Testis (tissue), 3 donors: ENCODE measurements around the gene NOXO1. TPM values are rescaled to one million over a fixed set of nuclear protein-coding genes. Genes with fewer than 3 reads are reported as not detected.
A peak's percentile ranks its signal among the peaks of the same experiment; 100 is the strongest.
"Not testable (repeated sequence)": the region's sequence is repeated elsewhere in the genome, so short reads cannot be mapped to it uniquely, and the experiment has no call there.

ENCODE experiments used
- DNase-seq: peaks from one replicate; pipeline ENCODE4 v3.0.0-alpha.2; 2019
- H3K27ac ChIP-seq, 2 donors: fragments of 200-600 bp; sonication (generic); one replicate each; pipeline ENCODE4 v1.5.1; 2019
- H3K27me3 ChIP-seq: fragments of 200-600 bp; sonication (generic); one replicate; pipeline ENCODE4 v1.5.1; 2019
- H3K36me3 ChIP-seq: fragments of 200-600 bp; sonication (generic); one replicate; pipeline ENCODE4 v1.5.1; 2017; ENCODE audit warnings: low read depth; ENCODE audit errors: missing control alignments
- H3K4me1 ChIP-seq: fragments of 200-600 bp; sonication (generic); one replicate; pipeline ENCODE4 v1.5.1; 2019
- H3K4me3 ChIP-seq, 2 donors: fragments of 200-600 bp; sonication (generic); one replicate each; pipeline ENCODE4 v1.5.1; 2017 to 2019
- H3K9me3 ChIP-seq: fragments of 200-600 bp; sonication (generic); one replicate; pipeline ENCODE4 v1.5.1; 2017
- CTCF ChIP-seq, 3 experiments: fragments of 450-650 bp in 2 of 3; fragments of 200-600 bp in 1 of 3; sonication (generic) in 1 of 3; IDR thresholded peaks; one replicate each; pipeline ENCODE4 v1.5.1; 2016 to 2019; ENCODE audit warnings: antibody characterized with exemption in 3 of 3, mild to moderate bottlenecking in 2 of 3, moderate library complexity in 1 of 3
- POLR2A ChIP-seq: fragments of 450-650 bp; IDR thresholded peaks from one replicate; pipeline ENCODE4 v1.6.1; 2017; ENCODE audit warnings: antibody characterized with exemption, mild to moderate bottlenecking, moderate library complexity
- WGBS, 2 donors: methylation state at CpG; one replicate each; pipeline ENCODE4 v1.1.5; 2018; 5-methylcytosine and 5-hydroxymethylcytosine counted together
- intact Hi-C: fragments of 100-400 bp; cut with DNase I; formaldehyde crosslinking; loops from one replicate; pipeline ENCODE4 v1.15.1; 2023; ENCODE audit warnings: low total_unique reads
- polyA plus RNA-seq: library from polyadenylated mRNA; stranded (reverse); fragments of 350-450 nt; fragmentation: Illumina TruSeq; extraction: RNeasy Lipid Tissue Mini Kit (QIAGEN cat#74804); gene quantifications from one replicate; pipeline ENCODE4 v1.2.3, GENCODE V29; 2014; ENCODE audit warnings: low read depth, low replicate concordance; ENCODE audit not compliant: insufficient read depth
- total RNA-seq, 2 donors: library from RNA; depleted of rRNA; stranded (reverse); fragments of >200 nt; gene quantifications; one replicate each; pipeline ENCODE4 v1.2.3, GENCODE V29; 2016

NOXO1 gene
- total and polyA plus RNA-seq, 3 donors from 2014 or later = 3.7 to 7.6 (median 4.8) TPM

DNA sequence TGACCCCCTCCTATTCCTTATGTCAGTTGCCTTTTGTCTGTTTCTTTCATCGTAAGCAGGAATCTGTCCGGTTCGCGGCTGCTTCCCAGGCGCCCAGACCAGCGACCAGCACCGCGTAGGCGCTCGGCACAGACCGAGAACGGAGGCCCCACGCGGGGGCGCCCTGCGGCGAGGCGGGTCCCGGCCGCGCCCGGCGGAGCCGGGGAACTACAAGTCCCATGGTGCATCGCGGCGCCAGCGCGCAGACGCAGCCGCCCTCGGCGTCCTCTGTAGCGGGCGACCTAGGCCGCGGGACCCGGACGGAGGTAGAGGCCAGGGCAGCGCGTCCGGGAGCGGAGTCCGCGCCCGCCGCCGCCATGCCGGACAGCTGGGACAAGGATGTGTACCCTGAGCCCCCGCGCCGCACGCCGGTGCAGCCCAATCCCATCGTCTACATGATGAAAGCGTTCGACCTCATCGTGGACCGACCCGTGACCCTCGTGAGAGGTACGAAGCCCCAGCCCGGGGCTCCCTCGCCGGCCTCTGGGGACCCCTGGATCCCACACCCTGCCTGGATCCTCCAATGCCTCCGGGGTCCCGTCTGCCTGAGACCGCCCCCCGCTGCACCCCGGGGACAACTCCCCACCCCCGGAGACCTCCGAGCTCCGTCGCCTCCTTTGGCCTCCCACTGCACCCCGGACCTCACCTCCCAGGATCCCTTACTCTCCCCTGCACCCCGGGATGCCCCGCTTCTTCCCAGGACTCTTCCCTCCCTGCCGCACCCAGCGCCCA, 21.8 kb downstream of the NOXO1 start, which contains the start of gene NDUFB10:
TSS of gene NDUFB10 (plus strand) at position 270 of the 771 bp plus-strand sequence. CDS start at position 357, 87 bp downstream.
- Histone ChIP-seq H3K27me3 (no peaks in the 10 kb centered on the region), H3K4me1 (peaks cover 17% of the 10 kb centered on the region), H3K36me3 (no peaks in the 10 kb centered on the region), H3K9me3 (no peaks in the 10 kb centered on the region), H3K4me3 (peak within 1 kb of the TSS; percentile 81 to 89), H3K27ac (peak within 1 kb of the TSS; percentile 7 to 82)
- TF ChIP-seq CTCF (IDR thresholded peaks at IDR 0.05) (peak; percentile 62 to 75 (median 65)), POLR2A (peak; percentile 51)
- 0 to 1% methylated on average over 27 to 69 of the region's 79 CpGs for WGBS, 2 donors
- peak; percentile 93 for DNase-seq
- intact Hi-C loops = no loop called here

DNA sequence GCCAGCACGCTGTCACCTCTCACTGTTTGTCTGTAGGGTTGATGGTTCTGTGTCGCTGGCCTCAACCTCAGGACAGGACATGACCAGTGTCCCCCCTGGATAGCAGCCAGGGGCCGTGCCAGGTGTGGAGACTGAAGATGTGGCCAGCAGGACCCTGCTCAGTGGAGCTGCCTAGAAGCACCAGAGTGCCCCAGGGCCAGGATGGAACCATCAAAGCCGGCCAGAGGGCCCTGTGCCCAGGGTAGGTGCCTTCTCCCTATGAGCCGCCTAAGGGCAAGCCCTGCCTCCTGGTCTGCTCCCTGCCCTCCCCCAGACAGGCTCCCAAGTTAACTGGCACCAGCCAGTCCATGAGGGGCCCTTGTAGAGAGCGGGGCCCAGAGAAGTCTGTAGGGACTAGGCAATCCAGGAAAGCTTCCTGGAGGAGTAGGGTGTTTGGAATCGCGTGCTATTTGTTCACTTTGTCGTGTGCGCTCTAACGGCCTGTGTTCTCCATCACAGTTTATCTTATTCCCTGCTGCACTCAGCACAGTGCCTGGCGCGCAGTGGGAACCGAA, 22.5 kb downstream of the NOXO1 start:
- H3K4me3 ChIP-seq = peak overlapping the region; percentile 81 to 89
- no peaks in the 10 kb centered on the region for H3K36me3 ChIP-seq
- H3K27ac ChIP-seq = peak overlapping the region in 1 of 2 donors; percentile 82
- TF ChIP-seq CTCF (IDR thresholded peaks at IDR 0.05) (no peak), POLR2A (no peak)
- intact Hi-C loops = no loop called here
- WGBS, 2 donors = 11 to 29% methylated on average over 9 to 14 of the region's 14 CpGs
- no peaks in the 10 kb centered on the region for H3K27me3 ChIP-seq
- H3K4me1 ChIP-seq = peaks cover 16% of the 10 kb centered on the region
- H3K9me3 ChIP-seq = no peaks in the 10 kb centered on the region
- DNase-seq = no peak

GRCh38 chr16:1958143-1958491, 23.2 kb downstream of the NOXO1 start:
- H3K4me1 ChIP-seq = peaks cover 14% of the 10 kb centered on the region
- not testable (repeated sequence) for DNase-seq

GRCh38 chr16:1957434-1958142, 23.7 kb downstream of the NOXO1 start:
- H3K27me3 ChIP-seq, H3K9me3 ChIP-seq, H3K27ac ChIP-seq, DNase-seq, intact Hi-C loops, H3K36me3 ChIP-seq: not testable (repeated sequence)
- WGBS, 2 donors = 63 to 78% methylated on average over 19 to 22 of the region's 22 CpGs
- peaks cover 14% of the 10 kb centered on the region for H3K4me1 ChIP-seq
- H3K4me3 ChIP-seq = peak overlapping the region; percentile 21 to 34

More at GRCh38 chr16:1958143-1958491, 23.2 kb downstream of the NOXO1 start:
- 60 to 78% methylated on average over 22 to 30 of the region's 30 CpGs for WGBS, 2 donors
- H3K36me3 ChIP-seq, H3K9me3 ChIP-seq, H3K27me3 ChIP-seq, intact Hi-C loops: not testable (repeated sequence)
- Histone ChIP-seq H3K4me3 (peak overlapping the region; percentile 21 to 34), H3K27ac (peak overlapping the region in 1 of 2 donors; percentile 7)

DNA sequence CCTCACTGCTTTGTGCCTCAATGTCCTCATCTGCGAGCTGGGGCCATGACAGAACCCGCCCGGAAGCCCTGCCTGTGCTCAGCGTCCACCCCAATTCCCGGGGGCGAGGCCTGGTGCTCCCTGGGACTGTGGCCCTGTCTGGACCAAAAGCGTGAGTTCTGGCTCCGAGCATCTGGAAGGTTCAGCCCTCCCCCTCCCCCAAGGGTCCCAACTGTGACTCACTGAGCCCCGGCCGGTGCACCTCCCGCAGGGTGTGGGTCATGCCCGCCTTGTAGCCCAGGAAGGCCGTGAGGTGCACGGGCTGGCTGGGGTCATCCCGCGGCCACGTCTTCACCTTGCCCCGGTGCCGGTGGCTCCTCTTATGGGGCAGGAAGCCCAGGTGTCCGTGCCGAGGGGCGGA, 27.5 kb downstream of the NOXO1 start:
- 96 to 97% methylated on average over 7 to 22 of the region's 22 CpGs for WGBS, 2 donors
- Histone ChIP-seq H3K9me3 (no peaks in the 10 kb centered on the region), H3K27ac (no peak overlapping the region), H3K4me3 (no peak overlapping the region), H3K4me1 (no peaks in the 10 kb centered on the region), H3K36me3 (no peaks in the 10 kb centered on the region), H3K27me3 (no peaks in the 10 kb centered on the region)
- TF ChIP-seq POLR2A (no peak), CTCF (IDR thresholded peaks at IDR 0.05) (no peak)
- intact Hi-C loops = no loop called here
- DNase-seq = no peak
